Stimulated activated naive CD4-positive, alpha-beta T cell (primary cell): ENCODE measurements around the gene MAPKAPK3.
A peak's percentile ranks its signal among the peaks of the same experiment; 100 is the strongest.

Experiments
- DNase-seq, 6 experiments: peaks; one replicate each; lab custom pipeline; 2025; lab: John Stamatoyannopoulos, UW

The MAPKAPK3 gene

DNA sequence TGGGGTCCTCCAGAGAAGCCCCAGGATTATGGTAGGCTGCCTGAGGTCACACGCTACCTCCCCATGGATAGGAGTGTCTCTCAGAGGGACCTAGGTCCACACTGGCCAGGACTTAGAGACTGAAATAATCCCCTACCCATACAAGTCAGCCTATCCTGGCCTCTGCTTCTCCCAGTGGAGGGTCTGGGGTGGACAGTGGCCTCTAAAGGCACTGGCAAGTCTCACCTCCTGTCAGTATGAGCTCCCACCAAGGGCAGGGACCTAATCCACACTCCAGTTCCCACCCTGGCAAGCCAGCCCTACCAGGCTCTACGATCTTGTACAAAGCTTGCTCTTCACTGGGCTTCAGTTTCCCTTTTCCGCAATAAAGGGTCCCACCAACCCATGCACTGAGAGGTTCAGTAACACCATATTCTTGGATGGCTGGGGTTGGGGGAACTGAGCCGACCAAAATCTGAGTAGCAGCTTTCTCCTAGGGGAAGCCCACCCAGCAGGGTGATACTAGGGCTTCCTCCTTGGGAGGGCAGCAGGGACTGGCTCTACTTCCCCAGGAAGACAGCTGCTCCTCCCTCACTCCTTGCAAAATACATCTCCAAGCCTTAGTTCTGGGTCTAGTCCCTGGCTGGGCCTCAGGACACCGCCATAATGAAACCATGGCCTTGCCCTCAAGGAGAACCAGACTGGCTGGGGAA is 7.7 kb upstream of the MAPKAPK3 start:
- no peak for DNase-seq

DNA sequence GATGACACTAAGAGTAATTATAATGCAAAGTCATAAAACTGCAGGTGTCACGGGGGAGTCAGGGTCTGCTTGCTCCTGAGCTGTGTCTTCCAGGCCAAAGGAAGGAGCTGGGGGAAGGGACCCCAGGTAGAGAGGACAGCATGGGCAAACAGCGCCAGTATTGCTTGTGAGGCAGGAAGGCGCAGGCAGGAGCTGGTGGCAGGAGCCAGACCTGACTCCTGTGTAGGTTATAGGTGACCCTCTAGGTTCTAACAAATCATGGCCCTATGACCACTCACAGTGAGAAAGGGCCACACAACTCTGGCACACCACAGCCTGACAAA is 7.2 kb upstream of the MAPKAPK3 start:
- no peak for DNase-seq

DNA sequence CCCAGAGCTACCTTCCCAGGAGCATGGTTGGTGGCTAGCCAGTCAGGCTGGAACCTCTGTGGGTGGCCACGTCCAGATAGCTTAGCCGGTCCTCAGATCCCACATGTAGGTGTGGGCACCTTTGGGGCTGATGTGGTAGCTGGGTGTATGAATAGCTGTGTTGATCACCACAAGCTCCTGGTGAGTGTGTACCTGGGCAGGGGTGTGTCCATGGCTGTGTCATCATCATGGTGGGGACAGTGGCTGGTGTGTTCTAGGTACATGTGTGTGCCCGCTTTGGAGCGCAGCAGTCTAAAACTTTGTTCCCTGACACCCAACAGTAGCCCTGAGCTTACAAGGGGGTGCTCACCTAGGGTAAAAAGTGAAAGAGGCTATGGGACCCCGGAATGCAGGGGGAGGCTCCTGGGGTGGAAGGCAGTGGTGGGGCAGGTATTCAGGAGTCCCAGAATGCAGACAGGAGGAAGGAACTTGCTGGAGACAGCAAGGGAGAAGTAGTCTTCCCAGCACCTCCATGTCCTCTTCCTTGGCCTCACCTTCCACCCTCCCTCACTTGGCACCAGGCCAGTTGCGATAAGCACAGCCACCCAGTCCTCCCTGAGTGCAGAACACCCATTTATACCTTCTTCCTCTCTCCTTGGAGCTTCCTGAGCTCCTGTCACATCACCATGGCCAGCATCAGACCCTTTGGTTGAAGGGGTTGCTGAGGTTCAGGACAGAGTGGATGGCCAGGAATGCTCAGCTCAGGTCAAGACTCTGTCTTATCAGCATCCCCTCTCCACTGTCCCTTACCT is 6.6 kb upstream of the MAPKAPK3 start:
- DNase-seq, result peak in 4 of 6 experiments; percentile 19 to 37 (median 28)

DNA sequence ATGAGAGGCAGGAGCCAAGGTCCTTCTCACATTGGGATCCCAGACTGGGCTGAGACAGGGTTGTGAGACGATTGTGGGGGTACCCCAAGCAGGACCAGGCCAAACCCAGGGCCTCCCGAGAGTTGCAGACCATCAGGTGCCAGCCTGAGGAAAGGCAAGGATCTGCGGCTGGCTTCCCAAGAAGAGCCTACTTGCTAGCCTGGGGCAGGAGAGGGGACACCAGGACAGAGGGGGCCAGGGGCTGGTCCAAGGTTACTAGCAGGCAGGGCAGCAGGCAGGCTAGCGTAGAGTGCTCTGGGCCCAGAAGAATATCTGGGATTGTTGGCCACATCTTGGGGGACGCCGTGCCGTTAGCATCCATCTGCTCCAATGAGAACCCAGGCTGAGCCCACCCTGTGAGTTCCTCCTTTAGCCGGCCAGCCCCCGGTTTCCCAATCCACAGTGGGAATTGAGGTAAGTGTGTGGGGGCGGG is 5.9 kb upstream of the MAPKAPK3 start:
- DNase-seq, result no peak

DNA sequence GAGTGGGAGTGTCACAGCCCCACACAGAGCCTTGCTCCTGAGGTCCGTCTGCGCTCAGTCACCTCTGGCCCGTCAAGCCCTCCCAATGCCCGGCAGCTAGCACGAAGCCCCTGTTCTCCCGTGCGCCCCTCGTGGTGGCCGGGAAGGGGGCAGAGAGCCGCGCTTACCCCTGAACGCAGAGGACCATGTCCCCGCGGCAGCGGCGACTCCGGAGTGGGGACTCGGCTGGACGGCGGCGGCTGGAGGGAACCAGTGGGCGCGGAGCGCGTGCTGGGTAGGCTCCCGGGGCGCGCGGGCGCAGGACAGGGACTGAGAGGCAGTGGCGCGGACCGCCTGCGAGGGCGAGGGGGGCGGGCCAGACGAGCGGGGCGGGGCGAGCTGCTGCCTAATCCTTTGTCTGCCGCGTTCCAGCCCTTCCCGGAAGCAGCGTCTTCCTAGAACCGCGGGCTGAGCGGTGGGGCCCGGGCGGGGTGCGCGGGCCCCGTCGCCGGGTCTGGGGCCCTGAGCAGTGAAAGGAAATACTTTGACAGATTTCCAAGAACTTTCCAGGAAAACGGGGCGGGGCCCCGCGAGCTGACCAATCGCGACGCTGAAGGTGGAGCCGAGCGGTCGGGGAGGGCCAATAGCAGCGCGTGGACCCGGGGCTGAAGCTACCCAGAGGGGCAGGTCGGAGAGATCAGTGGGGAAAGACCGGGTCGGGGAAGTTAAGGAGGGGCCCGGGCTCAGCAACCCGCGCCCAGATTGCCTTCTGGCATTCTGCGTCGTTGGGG is 5.3 kb upstream of the MAPKAPK3 start, which contains the start of gene CISH:
Gene CISH, minus strand, starts transcription at position 311 of the 770 bp plus-strand sequence. Its CDS starts 124 bp downstream, at position 187.
- peak; percentile 89 to 99 (median 94) for DNase-seq

DNA sequence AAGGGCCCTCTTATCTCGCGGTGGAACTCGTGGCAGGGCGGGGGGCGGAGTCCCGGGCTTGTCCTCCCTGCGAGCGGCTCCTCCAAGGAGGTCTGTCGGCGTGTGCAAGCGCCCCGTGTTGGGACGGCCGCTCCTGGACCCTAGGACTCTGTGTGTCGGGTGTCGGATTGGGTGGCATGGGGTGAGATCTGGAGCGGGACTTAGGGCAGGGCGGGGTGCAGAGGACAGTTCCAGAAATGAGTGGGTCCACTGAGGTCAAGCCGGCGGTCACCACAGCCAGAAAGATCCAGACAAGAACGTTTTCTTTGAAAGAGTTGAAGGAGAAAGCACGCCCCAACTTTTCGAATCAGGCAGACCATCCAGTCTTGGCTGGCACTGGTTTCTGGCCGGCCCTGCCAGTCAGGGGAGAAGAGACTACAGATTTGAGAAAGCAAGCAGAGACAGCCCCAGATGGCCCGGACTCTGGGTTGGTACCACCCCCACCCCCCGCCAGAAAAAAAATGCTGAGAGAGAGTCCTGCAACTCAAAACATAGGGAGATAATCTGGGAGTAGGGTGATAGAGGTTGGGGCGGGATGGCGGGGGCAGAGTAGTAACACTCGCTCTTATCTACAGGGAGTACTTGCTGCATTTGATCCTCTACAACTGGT is 4.6 kb upstream of the MAPKAPK3 start:
- peak in 4 of 6 experiments; percentile 38 to 57 (median 48) for DNase-seq

DNA sequence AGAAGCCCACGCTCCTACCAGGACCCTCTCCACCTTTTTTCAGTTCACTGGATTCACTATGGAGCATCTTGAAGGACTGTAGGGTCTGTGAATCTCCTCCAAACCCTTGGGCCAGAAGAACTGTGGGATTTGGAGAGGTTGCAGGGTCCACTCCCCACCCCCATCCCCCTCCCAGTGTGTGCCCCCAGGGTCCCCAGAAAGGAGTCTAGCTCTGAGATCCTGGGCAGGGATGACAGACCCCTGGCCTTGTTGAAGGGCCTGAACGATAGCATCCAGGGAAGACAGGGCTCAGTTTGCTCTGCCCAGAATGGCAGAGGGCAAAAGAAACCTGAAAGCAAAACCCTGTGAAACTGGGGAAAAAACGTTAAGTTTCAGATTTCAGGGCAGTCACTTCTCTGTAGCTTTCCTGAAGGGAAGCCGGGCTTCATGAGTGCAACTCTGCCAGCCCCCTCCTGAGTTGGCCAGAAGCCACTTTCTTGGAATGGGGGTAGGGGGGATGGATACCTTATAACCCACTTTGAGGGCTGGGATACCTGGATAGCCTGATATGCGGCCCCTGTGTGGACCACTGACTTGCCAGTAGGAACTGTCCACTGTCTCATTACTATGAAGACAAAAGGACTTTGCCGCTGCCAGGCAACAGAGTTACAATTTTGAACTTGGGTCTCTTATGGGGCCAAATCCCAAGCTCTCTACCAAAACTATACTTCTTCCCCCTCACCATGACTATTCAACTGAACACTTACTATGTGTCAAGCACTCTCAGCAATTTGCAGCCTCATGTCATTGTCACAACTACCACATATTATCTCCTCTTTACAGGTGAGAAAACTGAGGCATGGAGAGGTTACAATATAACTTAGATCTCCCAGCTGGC is 3.7 kb upstream of the MAPKAPK3 start:
- DNase-seq, result no peak

DNA sequence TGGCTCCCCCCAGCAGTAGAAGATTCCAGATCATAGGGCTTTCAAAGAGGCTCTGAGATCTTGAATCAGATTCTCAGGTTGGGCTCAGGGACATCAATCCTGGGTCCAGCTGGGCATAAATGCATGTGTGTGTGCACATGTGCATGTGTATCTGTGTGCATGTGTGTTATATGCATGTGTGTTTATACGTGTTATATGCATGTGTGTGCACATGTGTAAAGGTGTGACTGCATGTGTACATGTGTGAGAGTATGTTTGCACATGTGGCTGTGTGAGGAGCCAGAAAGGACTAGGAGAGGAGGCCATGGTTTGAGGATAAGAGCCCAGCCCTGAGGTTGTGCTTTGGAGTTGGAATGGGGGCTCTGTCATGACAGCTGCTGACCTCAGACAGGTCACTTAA is 1.8 kb upstream of the MAPKAPK3 start:
- DNase-seq, result no peak

DNA sequence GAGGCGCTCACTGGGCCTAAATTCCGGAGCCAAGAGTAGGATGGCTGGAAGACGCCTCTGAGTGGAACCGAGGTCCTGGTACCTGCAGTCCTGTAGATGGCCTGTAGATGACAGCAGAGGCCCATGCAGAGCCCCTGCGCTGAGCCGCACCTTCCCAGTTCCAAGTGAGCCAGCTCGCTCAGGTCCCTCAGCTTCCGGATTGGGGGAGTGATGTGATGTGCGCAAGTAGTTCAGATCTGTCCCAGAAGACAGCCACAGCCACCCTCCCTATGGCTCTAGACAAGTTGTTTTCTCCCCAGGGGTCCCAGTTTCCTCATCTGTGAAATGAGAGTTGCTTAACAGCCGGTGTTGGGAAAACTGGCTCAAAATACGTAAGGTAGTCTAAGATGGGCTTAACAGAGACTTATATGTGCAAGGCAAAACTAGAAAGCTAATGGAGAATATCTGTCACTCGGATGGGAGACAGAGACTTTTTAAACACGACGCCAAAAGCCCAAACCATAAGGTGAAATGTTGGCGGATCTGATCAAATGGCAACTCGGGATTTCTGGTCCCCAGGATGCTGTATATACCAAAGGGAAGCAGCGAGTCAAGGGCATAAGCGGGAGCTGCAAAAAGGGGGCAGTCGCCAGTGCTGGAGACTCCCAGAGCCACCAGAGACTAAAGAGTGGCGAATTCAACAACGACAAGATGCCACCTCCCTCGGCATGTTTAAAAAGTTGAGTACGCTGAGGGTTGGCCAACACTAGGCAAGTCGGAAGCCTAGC is 765 bp upstream of the MAPKAPK3 start:
- DNase-seq, result peak; percentile 63 to 81 (median 76)

DNA sequence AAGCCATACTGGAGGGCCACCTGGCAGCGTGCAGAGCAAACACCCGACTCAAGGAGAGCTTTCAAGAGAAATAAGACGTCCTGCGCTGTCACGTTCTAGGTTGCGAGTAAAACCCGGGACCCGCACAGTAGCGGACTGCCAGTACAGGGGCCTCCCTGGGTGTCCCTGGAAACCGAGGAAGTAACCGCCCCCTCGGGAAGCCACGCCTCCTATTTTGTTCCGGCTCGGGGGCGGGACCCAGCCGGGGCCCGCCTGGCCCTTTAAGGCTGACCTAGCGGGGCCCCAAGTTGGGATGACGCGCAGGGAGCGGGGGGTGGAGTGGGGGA is 218 bp upstream of the MAPKAPK3 start:
- peak; percentile 89 to 93 (median 92) for DNase-seq

DNA sequence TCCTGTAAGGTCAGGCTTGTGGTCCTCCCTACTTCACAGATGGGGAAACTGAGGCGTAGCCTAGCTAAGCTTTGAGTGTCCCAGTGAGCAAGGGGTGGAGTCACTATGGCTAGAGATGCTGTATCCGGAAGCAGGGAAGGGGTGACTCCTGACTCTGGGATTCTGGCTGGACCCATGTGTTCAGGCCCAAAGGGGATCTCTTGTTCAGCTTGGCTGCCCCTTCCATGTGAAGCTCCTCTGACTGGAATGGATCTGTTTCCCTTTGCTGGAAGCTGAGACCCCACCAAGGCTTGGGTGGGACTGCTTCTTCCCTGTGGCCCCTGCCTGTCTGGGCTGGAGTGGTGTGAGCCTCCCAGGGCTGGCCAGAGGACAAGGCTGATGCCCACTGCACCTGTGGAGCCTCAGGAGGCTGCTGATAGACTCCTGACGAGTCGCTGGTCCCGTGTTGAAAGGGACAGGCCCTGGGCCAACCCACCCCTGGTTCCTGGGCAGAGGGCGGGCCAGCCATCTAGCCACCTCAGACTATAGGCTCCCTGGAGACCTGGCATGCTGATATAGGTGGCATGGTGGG is 1.0 kb downstream of the MAPKAPK3 start:
- DNase-seq, result no peak

DNA sequence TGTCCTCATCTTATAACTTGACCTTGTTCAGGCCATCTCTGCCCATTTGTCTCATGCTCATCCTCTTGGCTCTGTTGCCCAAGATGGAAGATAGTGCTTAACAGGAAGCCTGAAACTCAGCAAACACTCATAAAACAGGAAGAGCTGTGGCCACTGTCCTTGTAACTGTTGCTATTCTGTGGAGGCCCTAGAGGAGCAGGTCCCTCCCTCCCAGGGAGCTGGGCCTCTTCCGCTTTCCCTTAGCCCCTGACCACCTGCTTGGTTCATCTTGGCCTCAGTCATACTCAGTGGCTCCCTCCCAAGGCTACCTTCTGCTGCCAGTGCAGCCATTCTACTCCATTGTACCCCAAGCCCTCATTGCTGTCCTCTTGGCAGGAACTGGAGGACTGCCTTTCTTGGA is 3.5 kb downstream of the MAPKAPK3 start:
- DNase-seq, result no peak

DNA sequence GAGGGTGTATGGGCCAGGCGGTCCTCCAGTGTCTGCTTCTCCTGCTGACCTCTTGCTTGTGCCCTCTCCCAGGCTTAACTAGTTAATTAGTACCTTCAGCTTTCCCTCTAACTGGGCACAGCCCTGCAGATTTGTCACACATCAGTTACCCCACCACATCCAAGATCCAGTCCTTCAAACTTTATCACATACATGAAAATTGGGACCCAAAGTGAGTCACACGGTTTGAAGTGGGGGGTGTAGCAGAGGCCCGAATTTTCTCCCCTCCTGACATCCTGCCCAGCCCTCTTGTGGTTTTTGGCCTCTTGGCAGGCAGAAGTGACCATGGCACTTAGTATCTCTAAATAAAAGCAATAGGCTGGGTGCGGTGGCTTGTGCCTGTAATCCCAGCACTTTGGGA is 3.9 kb downstream of the MAPKAPK3 start:
- no peak for DNase-seq

DNA sequence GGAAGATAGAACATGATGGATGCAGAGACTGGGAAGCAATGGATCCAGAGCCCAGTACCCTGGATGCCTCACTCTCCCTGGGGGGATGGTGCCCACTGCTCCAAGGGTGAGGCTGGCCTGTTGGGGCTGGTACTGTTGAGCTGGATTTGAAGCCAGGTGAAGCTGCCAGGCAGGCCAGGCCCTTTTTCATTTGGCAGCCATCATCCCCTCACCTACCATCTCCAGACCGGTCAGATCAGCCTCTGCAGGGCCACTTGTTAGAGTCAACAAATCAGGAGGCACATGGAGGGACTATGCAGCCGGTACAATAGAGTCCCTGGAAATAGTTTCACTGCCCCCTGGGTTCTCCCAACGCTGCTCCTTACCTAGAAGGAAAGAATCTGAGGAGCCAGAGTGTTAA is 5.9 kb downstream of the MAPKAPK3 start:
- no peak for DNase-seq

DNA sequence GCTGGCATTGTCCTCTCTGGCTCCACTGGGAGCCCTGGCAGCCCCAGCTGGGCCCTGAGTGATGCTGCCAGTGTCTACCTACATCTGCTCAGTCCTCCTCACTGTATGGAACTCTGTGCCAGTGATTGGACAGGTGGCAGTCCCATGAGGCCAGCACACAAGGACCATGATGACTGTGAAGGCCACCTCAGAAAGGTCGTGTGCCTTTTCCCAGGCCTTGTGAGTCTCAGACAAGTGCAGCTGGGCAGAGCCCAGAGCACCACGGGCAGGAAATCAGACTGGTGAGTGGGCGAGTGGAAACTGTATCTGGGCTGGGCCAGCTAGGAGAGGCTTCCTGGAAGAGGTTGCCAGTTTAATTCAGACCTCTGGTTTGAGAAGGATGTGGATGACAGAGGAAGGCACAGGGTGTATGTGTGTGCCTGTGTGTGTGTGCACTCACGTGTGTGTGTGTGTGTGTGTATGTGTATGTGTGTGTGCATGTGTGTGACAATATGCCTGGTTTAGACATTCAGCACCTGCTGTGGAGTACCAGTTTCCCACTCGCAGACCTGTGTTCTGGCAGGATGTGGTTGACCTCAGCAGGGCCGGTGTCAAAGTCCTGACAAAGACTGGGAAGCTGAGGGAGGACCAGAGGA is 7.0 kb downstream of the MAPKAPK3 start:
- peak in 4 of 6 experiments; percentile 6 to 27 (median 20) for DNase-seq

DNA sequence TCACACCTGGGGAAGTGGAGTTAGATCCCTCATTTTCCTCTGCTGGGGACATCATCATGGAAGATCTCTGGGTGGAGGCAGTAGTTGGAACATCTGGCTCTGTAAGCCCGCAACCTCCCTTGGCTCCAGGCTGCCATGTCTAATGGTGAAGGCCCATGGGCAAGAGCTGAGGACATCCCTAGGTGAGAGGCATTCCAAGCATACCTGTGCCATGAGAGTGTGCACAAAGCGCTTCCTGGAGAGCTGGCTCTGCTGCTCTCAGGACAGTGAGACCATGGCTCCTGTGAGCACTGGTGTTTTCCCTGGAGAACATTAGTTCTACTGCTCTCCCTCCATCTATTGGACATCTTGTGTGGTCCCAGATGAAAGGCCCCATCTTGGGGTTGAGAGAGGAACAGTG is 7.7 kb downstream of the MAPKAPK3 start:
- no peak for DNase-seq

DNA sequence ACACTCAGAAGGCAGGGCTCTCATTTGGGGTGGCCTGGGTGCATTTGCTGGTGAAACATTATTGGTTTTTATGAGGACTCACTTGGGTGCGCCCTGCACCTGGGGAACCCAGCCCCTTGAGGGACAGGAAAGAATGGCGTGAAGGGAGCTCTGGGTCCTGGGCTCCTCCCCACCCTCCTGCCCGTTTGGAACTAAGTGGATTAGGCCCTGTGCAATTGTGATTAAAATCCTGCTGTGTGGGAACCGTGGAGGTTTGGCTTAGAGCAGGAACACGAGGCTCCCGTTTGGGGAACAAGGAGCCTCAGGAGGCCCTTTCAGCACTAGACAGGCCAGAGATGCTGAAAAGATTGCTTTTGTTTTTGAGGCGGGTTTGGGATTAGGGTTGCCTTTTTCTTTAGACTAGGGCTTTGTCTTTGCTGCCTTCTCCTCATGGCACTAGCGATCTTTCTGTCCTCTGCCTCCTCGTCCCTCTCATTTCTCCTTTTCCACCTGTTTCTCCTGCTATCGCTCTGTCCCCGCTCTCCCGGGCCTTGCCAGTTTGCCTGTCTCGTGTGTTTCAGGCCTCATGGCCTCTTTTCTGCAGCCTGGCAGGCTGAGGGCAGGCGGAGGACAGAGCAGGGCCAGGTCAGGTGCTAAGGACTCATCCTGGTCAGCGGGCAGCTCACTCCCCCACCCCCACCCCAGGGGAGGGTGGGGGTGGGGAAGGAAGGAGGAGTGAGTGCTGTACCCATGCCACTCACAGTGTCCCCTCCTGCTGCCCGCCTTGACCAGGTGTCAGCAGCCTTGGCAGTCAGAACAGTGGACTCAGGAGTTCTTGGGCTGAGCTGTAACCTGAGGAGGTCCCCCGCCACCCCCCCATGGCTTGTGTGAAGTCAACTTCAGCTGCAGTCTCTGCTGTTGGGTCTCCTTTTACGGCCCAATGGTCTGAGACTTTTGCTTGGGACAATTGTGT is 8.6 kb downstream of the MAPKAPK3 start:
- no peak for DNase-seq

DNA sequence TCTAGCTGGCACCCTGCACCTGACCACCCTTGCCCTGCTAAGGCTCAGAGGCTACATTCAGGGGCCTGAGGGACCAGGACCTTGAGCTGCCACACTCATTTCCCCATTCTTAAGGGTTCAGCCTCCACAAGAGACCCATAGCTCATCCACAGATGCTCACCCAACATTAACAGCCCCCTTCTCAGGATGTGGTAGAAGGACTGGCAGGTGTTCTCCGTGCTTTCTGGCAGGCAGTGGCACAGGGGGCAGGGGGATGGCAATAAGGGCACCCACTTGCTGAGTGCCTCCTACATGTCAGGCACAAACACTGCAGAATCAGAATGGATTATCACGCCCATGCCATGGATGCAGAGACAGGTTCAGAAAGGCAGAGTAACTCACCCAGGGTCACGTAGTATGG is 9.4 kb downstream of the MAPKAPK3 start:
- DNase-seq, result no peak
